HG03565 (cell line): ENCODE data around the gene USP5.
A peak's percentile ranks its signal among the peaks of the same experiment; 100 is the strongest.

Experiments
- ATAC-seq: cut with Tn5 transposase; IDR thresholded peaks from one replicate; pipeline ENCODE4 v1.9.1; 2021; ENCODE audit warnings: mild to moderate bottlenecking, moderate library complexity; ENCODE audit not compliant: unreplicated experiment

The USP5 gene

DNA sequence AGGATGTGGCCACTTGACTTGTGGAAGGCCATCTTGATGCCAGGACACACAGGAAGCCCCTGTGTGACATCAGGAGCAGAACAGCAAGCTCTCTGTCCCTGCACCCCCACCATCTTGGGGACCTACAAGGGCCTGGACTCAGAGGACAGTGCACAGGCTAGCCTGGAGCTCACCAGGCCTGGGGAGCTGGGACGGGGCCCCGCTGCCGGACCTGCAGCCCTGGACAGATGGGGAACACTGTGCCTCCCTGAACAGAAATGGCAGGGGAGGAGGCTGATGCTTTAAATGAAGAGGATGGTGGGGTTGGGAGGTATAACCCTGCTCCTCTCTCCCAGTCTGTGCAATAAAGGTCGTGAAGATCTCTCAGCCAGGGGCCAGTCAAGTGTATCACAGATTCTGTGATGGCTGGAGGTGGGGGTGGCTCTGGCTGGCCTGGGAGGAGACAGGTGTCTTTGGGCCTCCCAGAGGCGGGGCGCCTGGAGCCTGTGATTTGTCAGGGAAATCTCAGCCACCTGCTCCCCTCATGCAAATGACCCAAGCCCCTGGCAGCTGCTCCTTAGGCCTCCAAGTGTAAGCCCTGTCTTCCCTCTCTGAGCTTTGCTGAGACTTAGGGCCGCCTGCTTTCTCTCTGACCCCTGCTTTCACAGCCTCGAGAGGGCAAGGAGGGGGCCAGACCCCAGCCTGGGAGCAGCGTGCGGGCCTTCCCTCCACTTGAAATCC lies 12.3 kb upstream of the USP5 start:
- ATAC-seq, result no peak

DNA sequence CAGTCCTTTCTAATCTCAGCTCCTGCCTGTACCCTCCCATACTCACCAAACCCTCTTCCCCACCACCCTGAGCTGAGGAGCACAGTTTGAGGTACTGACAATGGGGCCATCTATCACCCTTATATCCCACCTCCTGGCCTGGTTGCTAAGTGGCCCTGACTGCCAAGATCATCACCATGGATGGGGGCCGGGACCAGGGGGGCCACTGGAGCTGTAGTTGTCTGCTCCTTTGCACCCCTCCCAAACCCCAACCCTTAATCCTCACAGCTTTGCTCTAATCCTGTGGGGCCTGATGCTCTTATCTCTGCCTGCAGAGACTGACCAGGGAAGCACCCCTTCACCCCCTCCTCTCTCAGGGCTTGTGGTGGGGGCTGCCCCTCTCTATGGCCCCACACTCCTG lies 11.6 kb upstream of the USP5 start:
- no peak for ATAC-seq

DNA sequence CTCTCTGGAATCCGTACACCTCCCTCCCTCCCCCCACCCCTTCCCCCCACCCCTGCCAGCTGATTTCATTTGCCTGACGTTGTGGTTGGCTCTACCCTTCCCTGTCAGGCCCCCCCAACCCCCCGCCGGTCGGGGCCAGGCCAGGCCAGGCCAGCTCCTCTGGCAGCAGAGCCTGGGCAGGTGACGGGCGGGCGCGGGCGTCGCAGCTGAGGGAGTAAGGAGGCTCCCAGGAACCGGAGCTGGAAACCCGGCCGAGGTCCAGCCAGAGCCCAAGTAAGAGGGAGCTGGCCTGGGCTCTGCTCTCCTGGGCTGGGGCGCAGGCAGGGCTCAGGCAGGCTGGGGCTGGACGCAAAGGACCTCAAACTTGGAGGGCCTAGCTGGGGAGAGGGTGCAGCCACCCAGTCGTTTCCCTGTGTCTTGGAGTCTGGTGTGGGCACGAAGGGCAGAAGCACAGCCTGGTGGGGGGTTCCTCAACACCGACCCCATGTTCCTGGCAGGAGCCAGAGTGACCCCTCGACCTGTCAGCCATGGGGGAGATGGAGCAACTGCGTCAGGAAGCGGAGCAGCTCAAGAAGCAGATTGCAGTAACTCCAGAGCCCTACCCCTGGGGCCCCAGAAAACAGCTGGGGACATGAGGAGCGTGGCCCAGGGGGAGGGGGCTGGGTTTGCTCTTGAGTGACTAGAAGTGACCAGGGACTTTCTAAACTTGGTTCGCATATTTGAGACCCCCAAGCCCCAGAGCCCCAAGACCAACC lies 11.0 kb upstream of the USP5 start, which contains the start of gene GNB3:
TSS of gene GNB3 (plus strand) at position 165 of the 755 bp plus-strand sequence. CDS start at position 528, 363 bp downstream.
- ATAC-seq, result no peak

DNA sequence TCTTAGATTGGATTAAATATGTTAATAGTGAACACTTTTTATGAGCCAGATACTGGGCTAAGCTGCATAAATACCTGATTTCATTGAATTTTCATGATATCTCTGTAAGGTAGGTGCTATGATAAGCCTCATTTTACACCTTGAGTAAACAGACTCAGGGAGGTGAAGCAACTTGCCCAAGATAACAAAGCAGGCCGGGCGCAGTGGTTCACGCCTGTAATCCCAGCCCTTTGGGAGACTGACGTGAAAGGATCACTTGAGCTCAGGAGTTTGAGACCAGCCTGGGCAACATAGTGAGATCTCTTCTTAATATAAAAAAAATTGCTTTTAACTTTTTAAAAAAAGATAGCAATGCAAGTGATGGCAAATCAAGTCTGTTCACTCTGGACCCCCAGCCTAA lies 9.9 kb upstream of the USP5 start:
- no peak for ATAC-seq

DNA sequence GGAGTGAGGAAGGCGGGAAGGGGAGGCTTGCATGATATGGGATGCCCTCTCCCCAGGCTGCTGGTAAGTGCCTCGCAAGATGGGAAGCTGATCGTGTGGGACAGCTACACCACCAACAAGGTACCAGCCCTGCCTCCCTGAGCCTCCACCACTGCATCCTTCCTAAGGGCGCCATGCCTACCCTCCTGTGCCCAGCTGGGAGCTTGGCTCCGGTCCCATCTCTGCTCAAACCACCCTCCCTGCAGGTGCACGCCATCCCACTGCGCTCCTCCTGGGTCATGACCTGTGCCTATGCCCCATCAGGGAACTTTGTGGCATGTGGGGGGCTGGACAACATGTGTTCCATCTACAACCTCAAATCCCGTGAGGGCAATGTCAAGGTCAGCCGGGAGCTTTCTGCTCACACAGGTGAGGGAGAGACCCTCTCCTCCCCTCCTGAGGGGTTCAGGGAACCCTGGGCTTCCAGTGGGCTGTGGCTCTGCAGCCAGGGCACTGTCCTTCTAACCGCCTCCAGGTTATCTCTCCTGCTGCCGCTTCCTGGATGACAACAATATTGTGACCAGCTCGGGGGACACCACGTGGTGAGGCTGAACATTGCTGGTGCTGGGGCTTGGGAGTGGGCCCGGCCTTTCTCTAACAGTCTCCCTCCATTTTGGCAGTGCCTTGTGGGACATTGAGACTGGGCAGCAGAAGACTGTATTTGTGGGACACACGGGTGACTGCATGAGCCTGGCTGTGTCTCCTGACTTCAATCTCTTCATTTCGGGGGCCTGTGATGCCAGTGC lies 8.6 kb upstream of the USP5 start:
- ATAC-seq, result no peak

DNA sequence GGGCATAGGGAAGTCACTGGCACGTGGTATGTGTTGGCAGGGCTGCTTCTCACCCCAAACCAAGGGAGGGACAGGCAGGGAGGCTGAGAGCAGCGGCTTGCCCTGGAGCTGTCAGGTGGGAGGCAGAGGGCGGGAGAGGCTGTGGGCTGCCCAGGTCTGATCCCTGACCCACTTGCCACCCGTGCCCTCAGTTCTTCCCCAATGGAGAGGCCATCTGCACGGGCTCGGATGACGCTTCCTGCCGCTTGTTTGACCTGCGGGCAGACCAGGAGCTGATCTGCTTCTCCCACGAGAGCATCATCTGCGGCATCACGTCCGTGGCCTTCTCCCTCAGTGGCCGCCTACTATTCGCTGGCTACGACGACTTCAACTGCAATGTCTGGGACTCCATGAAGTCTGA lies 6.6 kb upstream of the USP5 start:
- no peak for ATAC-seq

DNA sequence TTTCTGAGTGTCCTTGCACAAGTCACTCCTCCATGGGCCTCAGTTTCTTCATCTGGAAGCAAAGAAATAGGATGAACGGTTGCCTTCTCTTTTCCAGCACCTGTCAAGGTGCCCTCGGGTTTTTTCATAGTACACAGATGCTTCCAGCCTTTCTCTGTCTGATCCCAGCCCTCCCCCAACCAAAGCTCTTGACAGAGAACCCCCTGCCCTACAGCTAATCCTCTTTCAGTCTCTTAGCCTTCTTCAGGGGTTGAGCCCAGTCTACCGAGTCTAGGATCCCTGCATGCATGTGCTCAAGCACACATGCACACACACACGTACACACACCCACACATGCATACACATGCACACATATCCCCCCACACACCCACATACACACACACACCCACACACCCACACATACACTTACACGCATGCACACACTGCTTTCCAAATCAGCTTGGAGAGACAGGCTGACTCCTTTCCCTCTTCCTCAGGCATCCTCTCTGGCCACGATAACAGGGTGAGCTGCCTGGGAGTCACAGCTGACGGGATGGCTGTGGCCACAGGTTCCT lies 5.6 kb upstream of the USP5 start:
- ATAC-seq, result no peak

DNA sequence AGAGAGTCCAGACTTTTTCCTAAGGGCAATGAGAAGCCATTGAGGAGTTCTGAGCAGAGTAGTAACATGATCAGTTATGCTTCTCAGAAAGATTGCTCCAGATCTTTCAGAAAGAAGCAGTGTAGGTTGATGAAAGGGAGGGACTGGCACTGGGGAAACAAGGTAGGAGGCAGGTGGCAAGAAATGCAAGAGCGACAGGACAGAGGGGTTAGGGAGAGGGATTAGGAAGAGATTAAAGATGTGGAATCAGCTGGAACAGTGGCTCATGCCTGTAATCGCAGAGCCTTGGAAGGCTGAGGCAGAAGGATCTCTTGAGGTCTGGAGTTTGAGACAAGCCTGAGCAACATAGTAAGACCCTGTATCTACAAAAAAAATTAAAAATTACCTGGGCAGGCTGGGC lies 4.3 kb upstream of the USP5 start:
- no peak for ATAC-seq

DNA sequence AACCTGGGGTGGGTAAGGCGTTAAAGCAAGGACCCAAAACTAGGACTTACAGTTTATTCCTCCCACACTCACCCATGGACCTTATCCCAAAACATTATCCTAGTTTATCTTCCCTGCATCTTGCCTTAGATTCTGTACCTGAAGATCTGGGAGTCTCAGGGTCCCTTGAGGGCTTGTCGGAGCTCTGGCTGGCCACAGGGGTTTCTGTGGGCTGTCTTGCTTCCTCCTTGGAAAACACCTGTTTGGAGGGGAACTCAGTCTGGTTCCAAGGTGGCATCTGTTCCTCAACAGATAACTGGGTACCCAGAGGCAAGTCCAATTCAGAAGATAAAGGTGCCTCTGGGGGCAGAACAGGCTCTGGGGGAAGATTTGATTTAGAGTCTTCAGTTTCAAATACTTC lies 2.5 kb upstream of the USP5 start:
- no peak for ATAC-seq

DNA sequence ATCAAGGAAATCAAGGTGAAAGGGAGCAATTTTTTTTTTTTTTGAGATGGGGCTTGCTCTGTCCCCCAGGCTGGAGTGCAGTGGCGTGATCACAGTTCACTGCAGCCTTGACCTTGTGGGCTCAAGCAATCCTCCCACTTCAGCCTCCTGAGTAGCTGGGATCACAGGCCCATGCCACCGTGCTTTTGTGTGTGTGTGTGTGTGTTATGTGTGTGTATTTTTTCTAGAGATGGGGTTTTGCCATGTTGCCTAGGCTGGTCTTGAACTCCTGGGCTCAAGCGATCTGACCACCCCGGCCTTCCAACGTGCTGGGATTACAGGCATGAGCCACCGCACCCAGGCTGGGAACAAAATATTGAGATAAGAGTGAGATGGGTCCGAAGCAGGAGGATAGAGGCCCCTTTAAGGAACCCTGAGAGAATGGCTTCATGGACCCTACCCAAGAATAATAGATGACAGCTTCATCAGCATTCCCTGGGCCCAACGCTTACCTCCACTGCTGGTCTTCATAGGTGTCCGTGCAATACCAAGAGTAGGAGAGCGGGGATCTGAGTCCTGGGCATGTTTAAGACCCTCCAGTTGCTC lies 1.9 kb upstream of the USP5 start:
- no peak for ATAC-seq

DNA sequence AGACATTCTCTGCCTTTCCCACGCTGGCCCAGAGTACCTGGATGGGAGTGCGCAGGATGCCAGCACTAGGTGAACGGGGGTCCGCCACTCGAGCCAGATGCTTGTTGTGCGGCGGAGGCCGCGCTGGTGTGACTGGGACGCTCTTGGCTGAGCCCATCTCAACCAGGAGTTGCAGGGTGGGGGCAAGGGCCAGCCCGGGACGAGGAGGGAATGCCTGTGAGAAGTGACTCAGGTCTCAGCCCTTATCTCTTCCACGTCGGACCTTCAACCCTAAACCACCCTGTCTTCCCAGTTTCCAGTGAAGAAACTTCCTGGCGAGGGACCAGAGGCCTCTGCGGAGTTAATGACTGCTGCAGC lies 1.2 kb upstream of the USP5 start:
- no peak for ATAC-seq

DNA sequence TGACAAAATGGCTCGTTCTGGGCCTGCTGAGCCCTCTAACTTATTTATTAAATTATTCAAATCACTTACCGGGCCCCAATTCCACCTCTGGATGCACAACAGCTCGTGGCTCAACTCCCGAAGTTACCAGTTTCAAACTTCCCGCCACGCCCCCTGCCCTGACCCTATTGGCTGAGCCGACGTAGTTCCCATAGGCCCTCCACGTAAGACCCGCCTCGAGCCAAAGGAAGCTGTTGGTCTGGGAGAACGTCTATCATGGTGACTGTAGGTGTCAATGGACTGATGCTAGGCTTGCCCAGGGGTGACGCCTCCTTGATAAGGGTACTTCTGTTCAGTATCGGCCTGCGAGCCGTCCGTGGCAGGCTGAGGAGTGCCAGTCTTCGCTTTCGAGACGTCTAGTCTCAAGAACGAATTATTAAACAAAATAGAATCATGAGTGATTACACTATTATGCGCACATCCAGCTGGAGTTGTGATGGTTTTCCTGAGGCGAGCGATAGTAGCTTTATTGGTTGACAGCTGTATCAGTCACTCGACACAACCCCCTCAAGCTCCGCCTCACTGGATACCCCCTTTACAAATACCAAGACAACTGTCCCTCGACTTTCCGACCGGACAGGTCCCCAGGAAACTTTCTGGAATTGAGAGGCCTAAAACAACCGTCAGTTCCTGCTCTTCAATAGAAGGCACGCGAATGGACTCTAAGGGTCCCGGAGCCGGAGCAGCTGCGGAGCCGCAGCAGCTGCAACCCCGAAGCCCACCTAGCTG lies 613 bp upstream of the USP5 start, which contains the start of gene CDCA3:
TSS of gene CDCA3 (minus strand) at position 134 of the 768 bp plus-strand sequence. CDS start 334 bp downstream, outside the sequence.
- ATAC-seq, result peak; percentile 48

DNA sequence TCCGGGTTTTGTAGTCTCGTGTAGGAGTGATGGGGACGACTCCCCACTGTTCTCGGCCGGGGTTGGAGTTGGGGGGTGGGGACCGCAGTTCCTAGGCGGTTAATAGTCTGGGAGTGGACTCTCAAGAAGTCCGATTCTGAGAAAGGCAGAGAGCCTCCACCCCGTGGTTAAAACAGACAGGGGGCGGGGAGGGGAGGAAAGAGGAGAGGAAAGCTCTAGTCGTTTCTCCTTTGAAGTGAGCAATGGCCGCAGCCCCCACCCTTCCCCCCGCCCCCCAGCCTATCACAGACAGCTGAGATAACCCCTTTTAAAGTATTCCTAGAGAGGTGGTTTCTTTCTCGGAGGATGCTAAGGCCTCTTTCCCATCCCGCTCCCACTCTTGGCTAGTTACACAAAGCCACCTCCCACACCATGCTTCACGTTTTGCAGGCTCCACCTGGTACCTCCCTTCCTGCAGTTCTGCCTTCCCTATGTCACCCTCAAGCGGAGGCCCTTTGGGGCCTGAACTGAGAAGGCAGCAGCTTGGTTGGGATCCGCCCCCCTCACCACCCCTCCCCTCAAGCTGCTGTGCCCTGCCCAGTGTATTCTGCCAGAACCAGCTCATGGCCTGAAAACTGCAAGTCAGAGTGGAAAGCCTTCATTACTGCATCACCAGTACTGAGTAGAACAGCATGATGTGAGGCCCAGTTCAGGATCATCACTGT lies 853 bp downstream of the USP5 start:
- no peak for ATAC-seq

DNA sequence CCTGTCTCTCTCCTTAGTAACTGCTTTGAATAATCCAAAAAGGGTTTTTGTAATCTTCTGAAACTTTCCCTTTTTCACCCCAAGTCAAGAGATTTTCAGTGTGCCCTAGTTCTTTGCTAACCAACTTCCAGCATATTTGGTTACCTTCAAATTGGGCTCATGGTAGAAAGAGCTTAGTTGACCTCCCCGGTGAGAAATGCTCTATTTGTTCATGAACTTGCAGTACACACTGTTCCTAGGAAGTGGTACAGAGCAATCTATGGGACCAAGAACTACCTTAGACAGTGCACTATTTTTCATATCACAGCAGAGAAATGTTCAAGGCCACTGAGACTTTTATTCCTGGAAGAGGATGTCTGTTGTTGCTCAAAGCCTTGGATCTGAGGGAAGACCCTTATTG lies 1.7 kb downstream of the USP5 start:
- ATAC-seq, result no peak

DNA sequence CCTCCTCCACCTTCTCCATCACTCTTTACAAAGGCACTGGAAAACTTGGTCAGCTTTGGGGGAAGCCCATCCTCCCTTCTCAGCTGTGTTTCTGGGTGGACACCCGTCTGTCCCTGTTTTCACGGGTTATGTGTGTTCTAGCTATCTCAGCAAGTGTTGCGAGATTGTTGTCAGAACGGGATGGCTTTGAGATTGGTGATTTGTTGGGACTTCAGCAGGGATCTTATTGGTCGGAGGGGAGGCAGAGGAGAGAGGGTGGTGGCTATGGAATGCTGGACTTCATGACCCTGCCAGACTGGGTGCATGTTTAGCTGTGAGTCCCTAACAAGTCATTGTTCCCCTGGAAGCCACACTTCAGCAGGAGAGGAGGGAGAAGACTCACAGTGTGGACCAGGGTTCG lies 2.1 kb downstream of the USP5 start:
- no peak for ATAC-seq

DNA sequence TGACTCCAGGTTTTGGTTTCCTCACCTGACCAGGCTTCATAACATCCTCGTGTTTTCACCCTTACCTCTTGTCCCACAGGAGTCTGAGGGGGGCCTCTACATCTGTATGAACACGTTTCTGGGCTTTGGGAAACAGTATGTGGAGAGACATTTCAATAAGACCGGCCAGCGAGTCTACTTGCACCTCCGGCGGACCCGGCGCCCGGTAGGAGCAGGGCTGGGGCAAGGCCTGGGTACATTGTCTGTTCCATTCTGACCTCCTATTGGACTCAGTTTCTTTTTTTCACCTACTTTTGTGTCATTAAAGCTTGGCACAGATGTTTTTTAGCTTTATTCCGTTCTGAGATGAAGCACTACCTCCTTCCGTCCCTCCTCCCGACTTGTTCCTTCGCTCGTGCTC lies 3.4 kb downstream of the USP5 start:
- ATAC-seq, result no peak

DNA sequence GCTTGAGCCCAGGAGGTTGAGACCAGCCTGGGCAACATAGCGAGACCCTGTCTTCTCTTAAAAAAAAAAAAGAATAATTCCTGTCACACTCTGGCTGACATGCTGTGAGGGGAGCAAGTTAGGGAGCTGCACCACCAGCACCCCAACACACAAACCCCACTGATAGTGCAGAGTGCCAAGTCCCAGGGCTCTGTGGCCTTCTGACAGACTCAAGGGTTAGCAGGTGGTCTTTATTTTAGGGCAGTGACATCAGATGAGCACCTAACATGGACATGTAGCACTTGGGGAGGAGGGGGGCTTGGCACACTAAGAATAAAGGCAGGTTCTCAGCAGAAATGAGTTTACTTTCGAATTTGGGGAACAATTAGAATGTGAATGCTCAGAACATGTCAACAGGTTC lies 6.8 kb downstream of the USP5 start:
- no peak for ATAC-seq

DNA sequence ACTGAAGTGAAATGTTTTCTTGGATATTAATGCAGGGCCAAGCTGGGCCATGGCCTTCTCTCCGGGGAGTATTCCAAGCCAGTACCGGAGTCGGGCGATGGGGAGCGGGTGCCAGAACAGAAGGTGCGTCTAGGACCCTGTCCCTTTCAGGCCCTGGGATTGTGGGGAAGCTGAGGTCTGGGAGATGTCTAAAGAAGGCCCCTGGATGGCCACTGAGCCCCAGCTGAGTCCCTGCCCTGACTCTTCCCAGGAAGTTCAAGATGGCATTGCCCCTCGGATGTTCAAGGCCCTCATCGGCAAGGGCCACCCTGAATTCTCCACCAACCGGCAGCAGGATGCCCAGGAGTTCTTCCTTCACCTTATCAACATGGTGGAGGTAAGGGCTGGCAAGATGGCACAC lies 8.2 kb downstream of the USP5 start:
- ATAC-seq, result no peak

DNA sequence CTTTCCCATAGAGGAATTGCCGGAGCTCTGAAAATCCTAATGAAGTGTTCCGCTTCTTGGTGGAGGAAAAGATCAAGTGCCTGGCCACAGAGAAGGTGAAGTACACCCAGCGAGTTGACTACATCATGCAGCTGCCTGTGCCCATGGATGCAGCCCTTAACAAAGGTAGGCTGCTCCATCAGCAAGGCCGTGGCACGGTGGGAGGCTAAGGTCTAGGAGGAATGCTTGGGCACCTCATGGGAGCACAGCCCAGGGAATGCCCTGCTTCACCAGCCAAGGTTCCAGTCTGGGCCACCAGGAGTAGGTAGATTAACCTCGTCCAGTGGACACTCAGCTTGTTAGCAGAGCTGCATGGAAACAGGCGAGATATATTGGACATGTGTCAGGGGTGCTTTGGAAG lies 9.0 kb downstream of the USP5 start:
- no peak for ATAC-seq

DNA sequence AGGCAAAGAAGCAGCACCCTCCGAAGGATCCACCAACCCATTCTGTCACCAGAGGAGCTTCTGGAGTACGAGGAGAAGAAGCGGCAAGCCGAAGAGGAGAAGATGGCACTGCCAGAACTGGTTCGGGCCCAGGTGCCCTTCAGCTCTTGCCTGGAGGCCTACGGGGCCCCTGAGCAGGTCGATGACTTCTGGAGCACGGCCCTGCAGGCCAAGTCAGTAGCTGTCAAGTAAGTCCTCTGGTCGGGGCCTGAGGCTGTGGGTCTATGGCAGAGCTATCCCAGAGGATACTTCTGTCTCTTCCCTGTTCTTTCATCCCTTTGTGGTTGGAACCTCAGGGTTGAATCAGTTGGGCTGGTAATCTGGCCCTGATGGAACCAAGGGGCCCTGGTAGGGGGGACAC lies 9.4 kb downstream of the USP5 start:
- ATAC-seq, result no peak
